Type B pancreatic cell (in vitro differentiated cells): ENCODE results near the gene SAP25. TPM values are rescaled to one million over a fixed set of nuclear protein-coding genes. Genes with fewer than 3 reads are reported as not detected.
"Not testable (repeated sequence)": the region's sequence is repeated elsewhere in the genome, so short reads cannot be mapped to it uniquely, and the experiment has no call there.

Source experiments
- DNase-seq: peaks from one replicate; pipeline ENCODE4 v3.0.0; 2021; ENCODE audit warnings: mixed read lengths; ENCODE audit not compliant: unreplicated experiment; ENCODE audit errors: extremely low spot score
- H3K27ac Mint-ChIP-seq: 2 replicates; pipeline ENCODE4 v1.8.0; 2021; ENCODE audit warnings: mild to moderate bottlenecking, mixed read lengths
- H3K27me3 Mint-ChIP-seq: 2 replicates; pipeline ENCODE4 v1.8.0; 2021; ENCODE audit warnings: mixed read lengths
- H3K36me3 Mint-ChIP-seq: 2 replicates; pipeline ENCODE4 v1.8.0; 2021; ENCODE audit warnings: mixed read lengths
- H3K4me1 Mint-ChIP-seq: one replicate; pipeline ENCODE4 v1.8.0; 2021; ENCODE audit warnings: mixed read lengths; ENCODE audit not compliant: unreplicated experiment
- H3K4me3 Mint-ChIP-seq: 2 replicates; pipeline ENCODE4 v1.8.0; 2021; ENCODE audit warnings: mild to moderate bottlenecking, mixed read lengths
- H3K9me3 Mint-ChIP-seq: 2 replicates; pipeline ENCODE4 v1.8.0; 2021; ENCODE audit warnings: mixed read lengths
- CTCF ChIP-seq: fragments of 200-600 bp; sonication (generic); conservative IDR thresholded peaks from 2 replicates; pipeline ENCODE4 v1.5.0; 2021; ENCODE audit warnings: antibody characterized with exemption, mild to moderate bottlenecking
- total RNA-seq: library from RNA; stranded (reverse); gene quantifications from 2 replicates; pipeline ENCODE4 v1.2.1, GENCODE V29; 2021; ENCODE audit warnings: low replicate concordance

SAP25 gene
- total RNA-seq, 1 donor from 2014 or later, result 5.6 TPM

GRCh38 chr7:100567031-100567730 lies 6.5 kb downstream of the SAP25 start:
- peaks cover 30% of the 10 kb centered on the region for H3K4me1 Mint-ChIP-seq
- peak overlapping the region; percentile 58 for H3K27ac Mint-ChIP-seq
- H3K4me3 Mint-ChIP-seq, result peak overlapping the region; percentile 31
- no peaks in the 10 kb centered on the region for H3K36me3 Mint-ChIP-seq
- no peak for TF ChIP-seq CTCF
- peaks cover 4% of the 10 kb centered on the region for H3K27me3 Mint-ChIP-seq
- H3K9me3 Mint-ChIP-seq, result no peaks in the 10 kb centered on the region
- no peak for DNase-seq

- no peak for DNase-seq
- Mint-ChIP-seq H3K36me3 (no peaks in the 10 kb centered on the region), H3K4me1 (peaks cover 25% of the 10 kb centered on the region), H3K27ac (no peak overlapping the region), H3K9me3 (no peaks in the 10 kb centered on the region), H3K27me3 (peaks cover 4% of the 10 kb centered on the region), H3K4me3 (no peak overlapping the region)
- TF ChIP-seq CTCF, result no peak
Measured at GRCh38 chr7:100566018-100566531, 7.6 kb downstream of the SAP25 start.

- Mint-ChIP-seq H3K9me3 (no peaks in the 10 kb centered on the region), H3K27ac (no peak overlapping the region), H3K4me1 (peaks cover 25% of the 10 kb centered on the region), H3K36me3 (no peaks in the 10 kb centered on the region), H3K4me3 (no peak overlapping the region), H3K27me3 (peaks cover 4% of the 10 kb centered on the region)
- no peak for TF ChIP-seq CTCF
- no peak for DNase-seq
Measured at GRCh38 chr7:100565133-100565571, 8.5 kb downstream of the SAP25 start.

- peaks cover 23% of the 10 kb centered on the region for H3K4me1 Mint-ChIP-seq
- not testable (repeated sequence) for H3K9me3 Mint-ChIP-seq, H3K4me3 Mint-ChIP-seq, H3K27me3 Mint-ChIP-seq, H3K36me3 Mint-ChIP-seq, DNase-seq, H3K27ac Mint-ChIP-seq
Measured at GRCh38 chr7:100564405-100564804, 9.3 kb downstream of the SAP25 start.

GRCh38 chr7:100563809-100564400 lies 9.8 kb downstream of the SAP25 start:
- TF ChIP-seq CTCF, result peak; percentile 93
- peak overlapping the region; percentile 58 for H3K27ac Mint-ChIP-seq
- H3K27me3 Mint-ChIP-seq, result no peaks in the 10 kb centered on the region
- H3K36me3 Mint-ChIP-seq, result no peaks in the 10 kb centered on the region
- peaks cover 18% of the 10 kb centered on the region for H3K4me1 Mint-ChIP-seq
- no peaks in the 10 kb centered on the region for H3K9me3 Mint-ChIP-seq
- peak; percentile 82 for DNase-seq
- no peak overlapping the region for H3K4me3 Mint-ChIP-seq

GRCh38 chr7:100563100-100563564 lies 10.6 kb downstream of the SAP25 start:
- peaks cover 13% of the 10 kb centered on the region for H3K4me1 Mint-ChIP-seq
- H3K27me3 Mint-ChIP-seq, result no peaks in the 10 kb centered on the region
- no peak overlapping the region for H3K4me3 Mint-ChIP-seq
- H3K9me3 Mint-ChIP-seq, result no peaks in the 10 kb centered on the region
- H3K27ac Mint-ChIP-seq, result no peak overlapping the region
- no peaks in the 10 kb centered on the region for H3K36me3 Mint-ChIP-seq
- no peak for DNase-seq
- no peak for TF ChIP-seq CTCF
